HT-29 (cell line): ENCODE measurements around the gene YPEL2. TPM values are rescaled to one million over a fixed set of nuclear protein-coding genes. Genes with fewer than 3 reads are reported as not detected.
A peak's percentile ranks its signal among the peaks of the same experiment; 100 is the strongest.
"Not testable (repeated sequence)": the region's sequence is repeated elsewhere in the genome, so short reads cannot be mapped to it uniquely, and the experiment has no call there.

Experiments
- DNase-seq: peaks from one replicate; pipeline ENCODE4 v3.0.0-alpha.2; 2015; ENCODE audit warnings: low spot score
- total RNA-seq: library from RNA; depleted of rRNA; stranded (reverse); fragments of >200 nt; shearing (Covaris generic); gene quantifications from 2 replicates; pipeline ENCODE4 v1.2.3, GENCODE V29; 2014; rRNA removed

YPEL2 gene
- 10.9 and 13.4 TPM in 2 replicates for total RNA-seq

- peak; percentile 82 for DNase-seq
Measured at GRCh38 chr17:59331129-59331928, at the start of gene YPEL2. TSS of gene YPEL2 (plus strand) at chr17:59331655. CDS start at chr17:59353410, 21,755 bp downstream.

- no peak for DNase-seq
Measured at GRCh38 chr17:59284317-59284716, 47.1 kb upstream of the YPEL2 start.

- no peak for DNase-seq
Measured at GRCh38 chr17:59287452-59287851, 44.0 kb upstream of the YPEL2 start.

GRCh38 chr17:59287891-59288290 lies 43.6 kb upstream of the YPEL2 start:
- no peak for DNase-seq

- no peak for DNase-seq
Measured at GRCh38 chr17:59289981-59290301, 41.5 kb upstream of the YPEL2 start.

- DNase-seq: not testable (repeated sequence)
Measured at GRCh38 chr17:59290302-59290998, 41.0 kb upstream of the YPEL2 start.

- DNase-seq: no peak
Measured at GRCh38 chr17:59292174-59292523, 39.3 kb upstream of the YPEL2 start.

- DNase-seq: peak; percentile 52
Measured at GRCh38 chr17:59296190-59296589, 35.3 kb upstream of the YPEL2 start.

GRCh38 chr17:59298521-59298920 lies 32.9 kb upstream of the YPEL2 start:
- no peak for DNase-seq

GRCh38 chr17:59299400-59300092 lies 31.9 kb upstream of the YPEL2 start:
- DNase-seq: no peak

GRCh38 chr17:59300941-59301340 lies 30.5 kb upstream of the YPEL2 start:
- DNase-seq: no peak

- no peak for DNase-seq
Measured at GRCh38 chr17:59304811-59305210, 26.6 kb upstream of the YPEL2 start.

GRCh38 chr17:59310263-59310920 lies 21.1 kb upstream of the YPEL2 start:
- DNase-seq: no peak

GRCh38 chr17:59311051-59311468 lies 20.4 kb upstream of the YPEL2 start:
- DNase-seq: peak; percentile 88

GRCh38 chr17:59311521-59311920 lies 19.9 kb upstream of the YPEL2 start:
- DNase-seq: not testable (repeated sequence)

- no peak for DNase-seq
Measured at GRCh38 chr17:59315866-59316265, 15.6 kb upstream of the YPEL2 start.

- no peak for DNase-seq
Measured at GRCh38 chr17:59327121-59327980, 4.1 kb upstream of the YPEL2 start.

- DNase-seq: no peak
Measured at GRCh38 chr17:59327981-59328290, 3.5 kb upstream of the YPEL2 start.

GRCh38 chr17:59328601-59329000 lies 2.9 kb upstream of the YPEL2 start:
- DNase-seq: no peak

- peak; percentile 81 for DNase-seq
Measured at GRCh38 chr17:59329176-59330052, 2.0 kb upstream of the YPEL2 start.
